ENCODE results near the gene INSYN2A.
A peak's percentile ranks its signal among the peaks of the same experiment; 100 is the strongest.

INSYN2A gene

GRCh38 chr10:127196282-127197153 is at the start of gene INSYN2A:
Gene INSYN2A, minus strand, starts transcription at chr10:127196591. Its CDS starts 20,196 bp downstream, at chr10:127176395.
- DNase-seq: no peak

GRCh38 chr10:127245456-127245855 is 49.1 kb upstream of the INSYN2A start:
- no peak for DNase-seq

GRCh38 chr10:127243490-127244272 is 47.3 kb upstream of the INSYN2A start:
- DNase-seq: peak; percentile 35

- DNase-seq: no peak
Observed at GRCh38 chr10:127242914-127243313, 46.5 kb upstream of the INSYN2A start.

- no peak for DNase-seq
Observed at GRCh38 chr10:127236266-127236665, 39.9 kb upstream of the INSYN2A start.

- no peak for DNase-seq
Observed at GRCh38 chr10:127234306-127234800, 38.0 kb upstream of the INSYN2A start.

- DNase-seq: no peak
Observed at GRCh38 chr10:127228195-127228787, 31.9 kb upstream of the INSYN2A start.

GRCh38 chr10:127227663-127228062 is 31.3 kb upstream of the INSYN2A start:
- no peak for DNase-seq

GRCh38 chr10:127227027-127227426 is 30.6 kb upstream of the INSYN2A start:
- no peak for DNase-seq

- DNase-seq: no peak
Observed at GRCh38 chr10:127221281-127221680, 24.9 kb upstream of the INSYN2A start.

- DNase-seq: no peak
Observed at GRCh38 chr10:127218658-127219057, 22.3 kb upstream of the INSYN2A start.

GRCh38 chr10:127216786-127217185 is 20.4 kb upstream of the INSYN2A start:
- no peak for DNase-seq

- no peak for DNase-seq
Observed at GRCh38 chr10:127216274-127216673, 19.9 kb upstream of the INSYN2A start.

GRCh38 chr10:127215866-127216265 is 19.5 kb upstream of the INSYN2A start:
- no peak for DNase-seq

GRCh38 chr10:127210936-127211466 is 14.6 kb upstream of the INSYN2A start:
- no peak for DNase-seq

GRCh38 chr10:127207081-127207480 is 10.7 kb upstream of the INSYN2A start:
- DNase-seq: no peak

- no peak for DNase-seq
Observed at GRCh38 chr10:127203067-127203466, 6.7 kb upstream of the INSYN2A start.

- no peak for DNase-seq
Observed at GRCh38 chr10:127200646-127201045, 4.3 kb upstream of the INSYN2A start.

- no peak for DNase-seq
Observed at GRCh38 chr10:127198721-127199120, 2.3 kb upstream of the INSYN2A start.

- DNase-seq: no peak
Observed at GRCh38 chr10:127198307-127198706, 1.9 kb upstream of the INSYN2A start.

GRCh38 chr10:127197154-127197432 is 702 bp upstream of the INSYN2A start:
- no peak for DNase-seq

- DNase-seq: no peak
Observed at GRCh38 chr10:127195571-127196281, 665 bp downstream of the INSYN2A start.

- DNase-seq: no peak
Observed at GRCh38 chr10:127195041-127195506, 1.3 kb downstream of the INSYN2A start.
